Liver (tissue), 3 donors: Measurements from ENCODE around the gene GADL1.

Experiments
- GABPA ChIP-seq, 2 donors: IDR thresholded peaks in 1 of 2; conservative IDR thresholded peaks in 1 of 2; 2 replicates each; pipeline ENCODE4 v1.6.1; 2016; ENCODE audit warnings: antibody characterized with exemption in 2 of 2, mild to moderate bottlenecking in 1 of 2, moderate library complexity in 1 of 2
- JUND ChIP-seq, 2 donors: IDR thresholded peaks; 2 replicates each; pipeline ENCODE4 v1.6.1; 2016; ENCODE audit warnings: antibody characterized with exemption in 2 of 2
- MAX ChIP-seq: IDR thresholded peaks from 2 replicates; pipeline ENCODE4 v1.6.1; 2016; ENCODE audit warnings: antibody characterized with exemption
- NR2F2 ChIP-seq: IDR thresholded peaks from 2 replicates; pipeline ENCODE4 v1.6.1; 2016; ENCODE audit warnings: antibody characterized with exemption
- RAD21 ChIP-seq, 2 donors: IDR thresholded peaks; 2 replicates each; pipeline ENCODE4 v1.6.1; 2016; ENCODE audit warnings: antibody characterized with exemption in 2 of 2, mild to moderate bottlenecking in 2 of 2
- TAF1 ChIP-seq: conservative IDR thresholded peaks from 2 replicates; pipeline ENCODE4 v1.6.1; 2016; ENCODE audit warnings: antibody characterized with exemption, mild to moderate bottlenecking
- YY1 ChIP-seq: IDR thresholded peaks from 2 replicates; pipeline ENCODE4 v1.6.1; 2016; ENCODE audit warnings: antibody characterized with exemption, mild to moderate bottlenecking
- TF ChIP-seq, protein P1 (sequence below): fragments of 150-350 bp; IDR thresholded peaks from 2 replicates; pipeline ENCODE4 v1.5.1; 2017; ENCODE audit warnings: improper control_type of control experiment, low read depth, low read length; ENCODE audit not compliant: missing input control
- TF ChIP-seq, protein P2 (sequence below): IDR thresholded peaks from 2 replicates; pipeline ENCODE4 v1.6.1; 2016; ENCODE audit warnings: antibody characterized with exemption, mild to moderate bottlenecking
- donor health status: healthy.
- donor health status: healthy.

DNA sequence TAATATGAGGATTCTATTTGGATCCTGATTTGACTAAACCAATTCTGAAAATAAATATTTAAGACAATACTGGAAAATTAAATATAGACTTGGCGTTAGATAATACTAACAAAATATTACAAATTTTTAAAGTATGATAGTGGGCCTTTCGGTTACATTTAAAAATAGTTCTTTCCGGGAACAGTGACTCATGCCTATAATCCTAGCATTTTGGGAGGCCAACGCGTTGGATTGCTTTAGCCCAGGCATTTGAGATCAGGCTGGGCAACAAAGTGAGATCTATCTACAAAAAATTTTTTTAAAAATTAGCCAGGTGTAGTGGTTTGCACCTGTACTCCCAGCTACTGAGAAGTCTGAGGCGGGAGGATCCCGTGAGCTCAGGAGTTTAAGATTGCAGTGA lies 30.3 kb upstream of the GADL1 start:
- TF ChIP-seq, protein P1, sequence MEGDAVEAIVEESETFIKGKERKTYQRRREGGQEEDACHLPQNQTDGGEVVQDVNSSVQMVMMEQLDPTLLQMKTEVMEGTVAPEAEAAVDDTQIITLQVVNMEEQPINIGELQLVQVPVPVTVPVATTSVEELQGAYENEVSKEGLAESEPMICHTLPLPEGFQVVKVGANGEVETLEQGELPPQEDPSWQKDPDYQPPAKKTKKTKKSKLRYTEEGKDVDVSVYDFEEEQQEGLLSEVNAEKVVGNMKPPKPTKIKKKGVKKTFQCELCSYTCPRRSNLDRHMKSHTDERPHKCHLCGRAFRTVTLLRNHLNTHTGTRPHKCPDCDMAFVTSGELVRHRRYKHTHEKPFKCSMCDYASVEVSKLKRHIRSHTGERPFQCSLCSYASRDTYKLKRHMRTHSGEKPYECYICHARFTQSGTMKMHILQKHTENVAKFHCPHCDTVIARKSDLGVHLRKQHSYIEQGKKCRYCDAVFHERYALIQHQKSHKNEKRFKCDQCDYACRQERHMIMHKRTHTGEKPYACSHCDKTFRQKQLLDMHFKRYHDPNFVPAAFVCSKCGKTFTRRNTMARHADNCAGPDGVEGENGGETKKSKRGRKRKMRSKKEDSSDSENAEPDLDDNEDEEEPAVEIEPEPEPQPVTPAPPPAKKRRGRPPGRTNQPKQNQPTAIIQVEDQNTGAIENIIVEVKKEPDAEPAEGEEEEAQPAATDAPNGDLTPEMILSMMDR, result no peak
- TF ChIP-seq MAX (no peak), YY1 (no peak), TAF1 (no peak), GABPA (IDR thresholded peaks at IDR 0.05 in 1 of 2, conservative IDR thresholded peaks at IDR 0.05 in 1 of 2) (no peak), RAD21 (IDR thresholded peaks at IDR 0.05) (no peak), JUND (IDR thresholded peaks at IDR 0.05) (peak; percentile 38 to 43), NR2F2 (no peak)
- TF ChIP-seq, protein P2, sequence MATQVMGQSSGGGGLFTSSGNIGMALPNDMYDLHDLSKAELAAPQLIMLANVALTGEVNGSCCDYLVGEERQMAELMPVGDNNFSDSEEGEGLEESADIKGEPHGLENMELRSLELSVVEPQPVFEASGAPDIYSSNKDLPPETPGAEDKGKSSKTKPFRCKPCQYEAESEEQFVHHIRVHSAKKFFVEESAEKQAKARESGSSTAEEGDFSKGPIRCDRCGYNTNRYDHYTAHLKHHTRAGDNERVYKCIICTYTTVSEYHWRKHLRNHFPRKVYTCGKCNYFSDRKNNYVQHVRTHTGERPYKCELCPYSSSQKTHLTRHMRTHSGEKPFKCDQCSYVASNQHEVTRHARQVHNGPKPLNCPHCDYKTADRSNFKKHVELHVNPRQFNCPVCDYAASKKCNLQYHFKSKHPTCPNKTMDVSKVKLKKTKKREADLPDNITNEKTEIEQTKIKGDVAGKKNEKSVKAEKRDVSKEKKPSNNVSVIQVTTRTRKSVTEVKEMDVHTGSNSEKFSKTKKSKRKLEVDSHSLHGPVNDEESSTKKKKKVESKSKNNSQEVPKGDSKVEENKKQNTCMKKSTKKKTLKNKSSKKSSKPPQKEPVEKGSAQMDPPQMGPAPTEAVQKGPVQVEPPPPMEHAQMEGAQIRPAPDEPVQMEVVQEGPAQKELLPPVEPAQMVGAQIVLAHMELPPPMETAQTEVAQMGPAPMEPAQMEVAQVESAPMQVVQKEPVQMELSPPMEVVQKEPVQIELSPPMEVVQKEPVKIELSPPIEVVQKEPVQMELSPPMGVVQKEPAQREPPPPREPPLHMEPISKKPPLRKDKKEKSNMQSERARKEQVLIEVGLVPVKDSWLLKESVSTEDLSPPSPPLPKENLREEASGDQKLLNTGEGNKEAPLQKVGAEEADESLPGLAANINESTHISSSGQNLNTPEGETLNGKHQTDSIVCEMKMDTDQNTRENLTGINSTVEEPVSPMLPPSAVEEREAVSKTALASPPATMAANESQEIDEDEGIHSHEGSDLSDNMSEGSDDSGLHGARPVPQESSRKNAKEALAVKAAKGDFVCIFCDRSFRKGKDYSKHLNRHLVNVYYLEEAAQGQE, result no peak
